Bone marrow (tissue), 2 donors: ENCODE measurements around the gene HOXC11.

Experiments used
- DNase-seq, 2 donors: peaks; one replicate each; lab custom pipeline; 2025; lab: John Stamatoyannopoulos, UW

The HOXC11 gene

DNA sequence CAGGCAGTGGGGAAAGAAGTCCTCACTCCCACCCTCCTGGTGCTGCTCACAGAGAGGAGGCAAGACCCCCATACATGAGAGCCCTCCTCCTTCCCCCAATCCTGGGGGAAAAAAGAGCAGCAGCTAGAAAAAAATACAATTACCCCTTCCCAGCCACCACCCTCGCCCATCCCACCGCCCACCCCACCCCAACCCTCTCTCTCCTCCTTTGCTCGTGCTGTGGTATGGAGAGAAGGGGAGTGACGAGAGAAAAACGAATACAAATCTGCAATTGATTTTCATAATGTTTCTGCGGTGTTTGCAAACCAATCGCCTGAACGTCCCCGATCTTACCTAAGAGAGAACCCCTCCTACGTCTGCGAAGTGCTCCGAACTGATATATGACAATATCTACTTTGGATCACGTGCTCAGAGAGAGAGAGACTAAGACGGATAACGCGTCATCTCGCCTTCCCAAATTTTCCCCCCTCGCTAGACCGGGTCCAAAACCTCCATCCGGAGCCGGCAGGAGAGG lies at the start of gene HOXC11:
Gene HOXC11 (plus strand): TSS at position 405 of the 514 bp plus-strand sequence. CDS start 116 bp downstream, outside the sequence.
- no peak for DNase-seq

DNA sequence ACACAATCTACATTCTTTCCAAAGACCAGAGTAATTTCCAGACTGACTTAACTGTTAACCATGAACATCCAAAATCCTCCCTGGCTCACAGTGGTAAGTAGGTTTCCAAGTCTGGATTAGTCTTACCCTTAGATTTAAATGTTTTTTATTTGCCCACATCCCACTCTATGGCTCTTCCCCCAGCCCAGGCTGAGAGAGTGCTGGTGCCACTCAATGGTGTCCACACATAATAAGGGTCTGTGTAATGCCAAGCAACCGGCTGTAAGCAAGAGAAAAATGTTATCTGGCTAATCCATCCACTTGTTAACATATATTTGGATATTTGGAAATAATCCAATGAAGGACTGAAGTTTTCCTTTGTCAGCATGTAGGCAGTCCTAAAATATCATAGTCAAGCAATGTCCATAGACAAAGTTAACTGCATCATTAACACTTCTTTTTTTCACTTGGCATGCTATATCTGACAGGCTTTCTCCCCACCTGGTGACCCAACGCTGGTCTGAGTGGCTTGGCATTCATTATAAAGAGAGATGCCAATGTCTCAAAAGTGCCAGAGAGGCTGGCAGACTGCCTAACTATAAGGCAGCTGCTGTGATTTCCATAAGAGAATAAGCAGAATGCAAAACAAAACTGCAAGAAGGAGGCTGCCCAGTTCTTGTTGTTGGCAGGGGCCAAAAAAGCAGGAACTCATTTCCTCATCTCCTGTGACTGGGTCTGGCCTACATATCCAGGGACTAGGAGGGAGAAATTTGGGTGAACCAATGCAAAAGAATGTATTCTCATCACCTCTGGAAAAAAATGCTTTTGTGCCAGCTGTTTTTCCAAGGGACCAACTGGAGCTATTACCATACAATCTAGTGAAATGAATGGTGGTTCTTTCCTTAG lies 48.2 kb upstream of the HOXC11 start:
- DNase-seq = no peak

DNA sequence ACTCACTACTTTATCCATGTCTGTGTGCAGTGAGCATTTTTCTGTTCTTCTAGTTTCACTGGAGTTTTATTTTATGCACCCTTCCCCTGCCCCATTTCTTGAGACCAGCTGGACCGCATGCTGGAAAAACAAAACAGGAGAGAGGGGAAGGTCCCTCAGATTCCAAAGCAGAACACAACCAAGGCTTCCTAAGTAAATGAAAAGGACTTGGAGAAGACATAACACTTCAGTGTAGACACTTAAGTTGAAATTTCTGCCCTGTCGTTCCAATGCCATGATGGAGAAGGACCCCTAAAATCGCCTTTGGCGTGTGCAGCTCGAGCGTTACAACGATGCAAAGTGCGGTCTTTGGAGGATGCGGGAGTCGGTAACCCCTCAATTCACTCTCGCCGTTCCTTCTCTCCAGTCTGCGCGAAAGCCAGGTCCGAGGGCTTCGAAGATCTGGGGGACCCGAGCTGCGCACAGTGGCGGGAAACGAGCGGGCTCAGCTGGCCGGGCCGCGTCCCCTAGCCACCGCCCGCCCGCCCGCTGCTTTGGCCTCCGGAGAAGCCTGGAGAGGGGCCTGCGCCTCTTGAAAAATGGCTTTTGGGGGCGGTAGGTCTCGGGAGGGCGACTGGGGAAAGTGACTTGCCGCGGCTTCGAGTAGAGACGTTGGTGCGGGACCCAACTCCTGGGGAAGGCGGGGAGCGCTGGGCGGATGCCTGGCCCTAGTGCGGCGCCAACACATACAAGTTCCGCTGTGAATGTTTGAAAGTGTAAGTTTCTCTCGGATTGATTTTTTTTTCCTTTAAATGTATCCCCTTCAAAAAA lies 45.5 kb upstream of the HOXC11 start:
- DNase-seq = no peak

DNA sequence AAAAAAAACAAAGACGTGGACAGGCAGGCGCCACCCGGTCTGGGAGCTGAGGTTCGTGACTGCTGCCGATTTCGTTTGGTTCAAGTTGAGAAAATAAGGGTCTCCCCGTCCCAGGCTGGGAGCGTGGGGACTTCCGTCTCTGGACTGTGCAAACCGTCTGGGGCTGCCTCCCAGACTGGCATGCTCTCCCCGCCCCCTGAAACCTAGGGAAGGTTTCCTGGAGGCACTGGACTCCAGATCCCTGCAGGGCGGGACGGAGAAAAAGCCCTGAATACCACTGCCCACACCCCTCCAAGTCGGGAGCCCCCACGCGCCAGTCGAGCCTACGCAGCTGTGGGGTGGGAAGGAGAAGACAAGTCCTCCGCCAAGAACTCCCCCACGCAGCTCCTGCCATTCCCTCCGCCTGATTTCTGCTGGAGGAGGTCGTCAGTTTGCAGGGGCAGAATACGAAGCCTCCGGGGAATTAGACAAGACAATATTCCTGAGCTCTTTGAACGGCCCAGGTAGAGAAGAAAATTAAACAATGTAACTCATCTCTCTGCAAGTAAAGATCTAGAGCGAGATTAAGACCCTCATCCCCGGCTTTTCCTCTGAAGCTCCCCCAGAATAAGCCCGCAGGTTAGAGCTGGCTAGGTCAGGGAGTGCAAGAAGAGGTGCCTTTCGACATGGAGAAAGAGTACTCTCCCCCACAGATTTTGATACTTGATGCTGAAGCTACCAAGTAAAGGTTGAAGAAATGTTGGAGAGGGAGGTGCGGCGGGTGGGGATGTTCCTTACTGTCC lies 44.7 kb upstream of the HOXC11 start:
- no peak for DNase-seq

DNA sequence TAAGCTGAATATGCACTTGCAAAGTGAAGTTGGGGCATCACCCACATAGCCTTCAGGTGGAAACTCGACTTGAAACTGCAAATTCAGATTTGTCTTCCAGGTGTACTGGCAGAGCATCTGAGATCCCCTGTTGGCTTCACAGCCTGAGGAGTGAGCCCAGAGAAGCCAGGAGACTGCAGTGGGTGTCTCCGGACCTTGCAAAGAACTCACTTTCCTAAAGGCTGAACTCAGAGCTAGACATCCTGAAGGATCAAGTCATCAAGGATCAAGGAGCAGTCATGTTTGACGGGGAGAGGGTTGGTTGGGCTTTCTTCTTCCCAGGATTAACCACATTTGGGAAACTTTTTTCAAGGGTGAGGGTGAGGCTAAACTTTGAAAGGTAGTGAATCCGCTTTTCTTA lies 43.4 kb upstream of the HOXC11 start:
- no peak for DNase-seq

DNA sequence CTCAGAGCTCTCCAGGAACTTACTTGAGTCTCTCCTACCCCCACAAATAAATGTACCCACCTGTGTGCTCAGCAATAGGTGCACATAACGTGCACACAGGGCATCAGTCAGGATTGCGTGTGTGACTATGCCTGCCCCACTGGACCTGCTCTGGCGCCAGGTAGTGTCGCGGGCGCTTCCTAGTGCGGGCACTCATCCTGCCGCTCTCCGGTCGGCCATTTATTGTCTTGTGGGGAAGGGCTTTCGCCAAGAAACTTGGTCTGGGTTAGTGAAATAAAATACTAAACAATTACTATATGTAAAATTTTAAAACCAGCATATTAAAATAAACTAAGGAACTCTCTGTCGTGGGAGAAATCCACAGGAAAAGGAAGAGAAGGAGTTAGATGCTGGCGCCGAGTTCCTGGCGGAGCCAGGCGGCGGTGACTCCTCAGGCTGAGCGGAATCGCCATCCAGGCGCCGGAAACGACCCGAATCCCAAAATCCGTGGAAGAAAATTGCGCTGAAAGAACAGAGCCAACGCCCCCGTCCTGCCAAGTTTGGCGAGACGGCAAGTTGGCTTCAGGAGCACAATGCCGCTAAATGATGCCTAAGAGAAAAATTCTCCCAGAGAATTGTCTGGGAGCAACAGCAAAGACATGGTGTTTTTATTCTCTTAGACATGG lies 42.2 kb upstream of the HOXC11 start:
- no peak for DNase-seq

DNA sequence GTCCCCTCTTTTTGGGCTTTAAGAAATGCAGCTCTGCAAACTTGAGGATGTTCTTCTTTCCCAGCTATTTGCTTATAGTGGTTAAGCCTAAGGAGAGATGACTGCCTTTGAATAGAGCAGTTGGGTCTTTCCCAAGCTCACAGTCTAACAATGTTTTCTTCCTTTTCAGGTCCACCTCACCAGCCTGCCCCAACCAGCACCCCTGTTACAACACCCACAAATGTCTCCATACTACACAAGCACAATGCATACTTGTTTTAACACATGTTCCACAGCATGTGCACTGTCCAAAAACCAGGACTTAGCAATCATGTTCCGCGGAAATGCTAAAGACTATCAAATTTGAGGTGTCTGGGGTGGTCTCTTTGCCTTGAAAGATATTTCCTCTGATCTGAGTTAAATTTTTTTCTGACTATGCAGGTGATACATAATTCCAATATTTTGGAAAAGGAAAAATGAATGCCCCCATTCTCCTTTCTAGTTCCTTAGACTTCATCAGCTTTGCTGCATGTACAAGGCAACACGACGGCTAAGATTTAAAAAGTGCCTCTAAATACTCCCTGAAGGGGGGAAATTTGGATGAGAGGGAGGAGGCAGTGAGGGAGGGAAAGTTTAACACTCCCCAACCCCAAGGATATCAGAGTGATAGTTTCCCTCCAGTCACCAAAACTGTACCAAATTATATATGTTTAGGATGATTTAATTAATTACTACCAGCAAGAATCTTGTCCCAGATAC lies 40.9 kb upstream of the HOXC11 start:
- DNase-seq = no peak

DNA sequence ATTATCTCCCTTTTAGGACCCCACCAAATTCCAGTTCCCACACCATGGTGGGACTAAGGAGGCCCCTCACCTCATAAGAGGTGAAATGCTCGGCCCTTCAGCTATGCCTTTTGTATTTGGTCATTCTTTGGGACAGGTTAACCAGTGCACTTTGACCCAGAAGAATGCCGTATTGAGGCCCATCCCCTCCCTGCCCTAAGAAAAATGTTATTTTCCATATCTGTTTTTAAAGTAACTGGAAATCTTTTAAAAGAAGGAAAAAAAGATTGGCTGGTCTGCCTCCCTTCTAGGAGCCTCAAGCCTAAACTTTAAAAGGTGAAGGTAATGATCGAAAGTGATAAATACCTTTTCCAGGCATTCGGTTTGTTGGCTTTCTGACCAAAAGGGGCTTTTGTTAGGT lies 40.0 kb upstream of the HOXC11 start:
- no peak for DNase-seq

DNA sequence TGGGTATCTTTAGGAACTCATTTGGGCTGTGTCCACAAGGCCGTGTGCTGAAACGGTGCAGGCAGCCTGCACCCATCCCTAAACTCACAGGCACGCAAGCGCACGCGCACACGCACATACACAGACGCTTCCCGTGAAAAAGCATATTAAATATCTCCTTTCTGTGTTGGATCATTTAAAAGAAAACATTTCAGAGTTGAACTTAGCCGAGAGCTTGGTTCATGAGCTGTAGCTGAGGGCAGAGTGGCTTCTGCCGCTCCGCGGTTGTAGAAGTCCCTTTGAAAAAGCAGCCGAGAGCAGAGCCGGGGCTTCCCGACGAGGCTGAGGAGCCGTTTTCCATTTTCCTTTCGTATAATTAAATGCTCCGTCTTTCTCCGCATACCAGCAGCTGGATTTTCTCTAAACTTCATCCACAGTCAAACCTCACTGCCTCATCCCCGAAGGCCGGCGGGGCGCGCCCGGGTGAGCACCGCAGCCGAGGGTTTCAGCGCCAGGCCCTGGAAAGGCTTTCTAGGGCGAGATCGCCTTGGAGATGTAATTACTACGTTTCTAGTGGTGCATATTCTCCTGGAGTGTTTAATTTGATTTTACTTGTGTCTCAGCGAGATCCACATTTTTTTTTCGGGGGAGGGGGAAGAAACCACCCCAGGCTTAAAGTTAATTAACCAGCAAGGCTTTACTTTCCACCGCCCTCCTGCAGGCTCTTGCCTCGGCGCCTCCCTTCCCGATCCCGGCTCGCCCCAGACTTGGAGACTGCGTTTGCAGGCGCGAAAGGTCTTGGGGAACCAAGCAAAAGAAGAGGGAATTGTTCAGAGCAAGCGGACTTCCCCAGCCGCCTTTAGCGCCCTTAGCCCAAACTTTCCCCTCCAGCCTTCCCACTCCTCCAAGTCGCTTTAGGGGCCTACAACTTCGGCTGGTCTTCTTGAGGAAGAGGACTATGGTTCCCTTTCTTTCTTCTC lies 37.3 kb upstream of the HOXC11 start:
- DNase-seq = no peak

DNA sequence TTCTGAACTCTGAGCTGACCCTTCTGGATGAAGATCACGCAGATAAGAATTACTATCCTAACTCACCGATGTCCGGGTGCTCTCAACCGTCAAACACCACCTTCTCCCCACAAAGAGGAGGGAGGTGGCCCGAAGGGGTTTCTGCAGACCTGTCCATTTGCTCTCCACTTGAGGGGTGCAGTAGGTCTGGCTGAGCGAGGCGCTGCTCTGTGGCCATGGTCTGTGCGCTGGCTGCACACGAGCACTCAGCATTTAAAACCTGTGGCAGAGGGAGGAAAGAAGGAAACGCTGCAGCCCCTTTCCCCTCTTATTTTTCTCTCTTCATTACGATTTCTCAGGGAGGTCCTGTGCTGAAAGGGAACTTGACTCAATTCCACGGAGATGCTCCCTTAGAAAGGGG lies 35.8 kb upstream of the HOXC11 start:
- DNase-seq = no peak

DNA sequence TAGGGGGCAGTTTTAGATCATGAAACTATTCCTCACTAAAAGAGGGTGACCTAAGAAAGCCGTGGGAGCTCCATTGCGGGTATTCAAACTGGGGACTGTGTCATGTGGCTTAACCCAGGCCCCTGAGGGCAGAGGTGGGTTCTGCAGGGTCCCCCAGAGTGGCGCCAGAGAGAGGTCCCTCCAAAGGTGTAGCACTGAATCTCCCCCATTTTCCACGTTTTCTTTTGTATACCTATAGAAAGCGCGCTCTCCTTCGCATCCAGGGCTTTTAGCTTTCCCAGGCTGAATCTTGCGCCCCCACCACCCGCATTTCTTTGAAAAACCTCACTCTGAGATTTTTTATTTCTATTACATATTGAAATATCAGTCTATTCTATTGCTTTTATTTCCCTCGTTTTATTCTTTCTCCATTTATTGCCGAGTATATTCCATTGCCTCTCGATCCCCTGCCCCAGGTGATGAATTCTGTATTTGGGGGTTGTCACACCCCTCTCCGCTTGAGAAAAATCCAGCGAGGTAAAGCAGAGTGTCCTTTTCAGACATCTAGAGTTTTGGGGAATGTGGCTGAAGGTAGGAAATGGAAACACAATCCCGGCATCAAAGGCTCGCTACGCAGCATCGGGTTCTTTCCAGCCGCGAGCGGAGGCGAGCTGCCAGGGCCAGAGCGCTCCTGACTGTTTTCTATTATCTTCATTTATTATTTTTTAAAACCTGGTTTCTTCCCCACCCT lies 35.2 kb upstream of the HOXC11 start:
- no peak for DNase-seq

DNA sequence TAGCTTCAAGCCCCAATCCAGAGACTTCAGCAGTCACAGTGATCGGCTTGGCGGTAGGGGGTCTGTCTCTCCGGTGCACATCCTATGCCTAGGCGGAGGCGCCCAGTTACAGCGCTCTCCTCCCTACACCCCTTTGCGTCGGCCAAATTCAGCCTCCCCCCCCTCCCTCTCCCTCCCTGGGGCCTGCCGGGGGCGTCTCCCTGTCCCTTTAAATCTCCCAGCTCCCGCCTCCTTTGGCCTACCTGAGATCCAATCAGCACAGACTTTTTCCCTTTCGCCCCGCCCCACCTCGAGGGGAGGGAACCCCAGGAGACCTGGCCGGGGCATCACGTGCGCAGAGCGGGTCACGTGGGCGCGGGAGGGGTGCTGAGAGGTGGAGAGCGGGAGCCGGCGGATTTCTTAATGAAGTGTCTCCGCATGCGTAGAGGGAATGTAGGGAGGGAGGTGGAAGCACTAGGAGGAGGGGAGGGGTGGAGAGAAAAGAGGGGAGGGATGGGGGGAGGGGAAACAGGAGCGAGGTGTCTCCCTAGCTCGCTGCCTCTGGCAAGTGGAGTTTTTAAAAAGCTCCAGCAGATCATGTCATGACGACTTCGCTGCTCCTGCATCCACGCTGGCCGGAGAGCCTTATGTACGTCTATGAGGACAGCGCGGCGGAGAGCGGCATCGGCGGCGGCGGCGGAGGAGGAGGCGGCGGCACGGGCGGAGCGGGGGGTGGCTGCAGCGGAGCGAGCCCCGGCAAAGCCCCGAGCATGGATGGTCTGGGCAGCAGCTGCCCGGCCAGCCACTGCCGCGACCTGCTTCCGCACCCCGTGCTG lies 34.4 kb upstream of the HOXC11 start, which contains the start of gene HOXC13:
Gene HOXC13 (plus strand): TSS at position 506 of the 815 bp plus-strand sequence. CDS start 76 bp downstream, at position 582.
- DNase-seq = no peak

DNA sequence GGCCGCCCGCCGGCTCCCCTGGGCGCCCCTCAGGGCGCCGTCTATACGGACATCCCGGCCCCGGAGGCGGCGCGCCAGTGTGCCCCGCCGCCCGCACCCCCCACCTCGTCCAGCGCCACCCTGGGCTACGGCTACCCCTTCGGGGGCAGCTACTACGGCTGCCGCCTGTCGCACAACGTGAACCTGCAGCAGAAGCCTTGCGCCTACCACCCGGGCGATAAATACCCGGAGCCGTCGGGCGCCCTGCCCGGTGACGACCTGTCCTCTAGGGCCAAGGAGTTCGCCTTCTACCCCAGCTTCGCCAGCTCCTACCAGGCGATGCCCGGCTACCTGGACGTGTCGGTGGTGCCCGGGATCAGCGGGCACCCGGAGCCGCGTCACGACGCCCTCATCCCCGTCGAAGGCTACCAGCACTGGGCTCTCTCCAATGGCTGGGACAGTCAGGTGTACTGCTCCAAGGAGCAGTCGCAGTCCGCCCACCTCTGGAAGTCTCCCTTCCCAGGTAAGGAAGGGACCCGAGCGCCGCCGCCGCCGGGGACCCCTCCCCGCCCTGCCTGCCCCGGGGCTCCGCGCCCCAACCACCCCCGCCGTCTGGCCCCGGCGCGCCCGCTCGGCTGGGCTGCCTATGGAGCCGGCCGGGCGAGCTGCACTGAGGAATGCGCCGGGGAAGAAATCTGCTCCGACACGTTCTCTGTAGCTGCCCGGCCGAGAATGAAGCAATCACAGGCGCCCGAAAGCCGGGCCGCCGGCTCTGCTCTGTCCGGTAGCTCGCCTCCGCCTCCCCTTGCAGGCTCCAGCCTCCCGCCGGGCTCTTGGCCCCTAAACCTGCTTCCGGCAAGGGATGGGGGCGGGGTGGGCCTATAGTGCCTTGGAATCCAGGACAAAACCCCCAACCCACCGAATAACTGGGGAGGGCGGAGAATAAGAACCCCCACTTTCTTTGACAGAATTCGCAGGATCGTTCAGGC lies 33.5 kb upstream of the HOXC11 start:
- no peak for DNase-seq

DNA sequence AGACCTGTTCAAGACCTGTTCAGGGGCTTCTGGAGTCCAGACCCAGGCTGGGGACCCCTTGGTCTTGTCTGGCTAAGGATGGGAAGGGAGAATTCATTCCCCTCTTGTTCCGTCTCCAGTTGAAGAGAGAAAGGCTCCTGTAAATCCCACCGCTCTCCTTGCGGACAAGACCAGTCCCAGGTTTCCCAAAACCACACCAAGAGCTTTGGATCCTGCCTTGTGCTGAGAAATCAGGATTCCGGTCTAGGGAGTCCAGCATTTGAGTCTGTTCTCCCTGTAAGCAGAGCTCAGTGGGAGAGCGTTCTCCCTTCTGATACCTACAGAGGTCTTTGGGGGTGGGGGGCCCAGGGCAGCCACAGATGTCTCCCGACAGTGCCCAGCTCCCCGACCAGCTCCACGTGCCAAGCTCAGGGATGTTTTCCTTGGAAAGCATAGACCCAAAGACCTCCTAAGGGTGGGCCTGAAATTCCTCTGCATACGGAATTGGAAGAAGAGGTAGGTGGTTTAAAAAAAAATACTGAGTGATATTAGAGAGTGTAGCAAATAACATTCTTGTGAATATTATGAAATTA lies 32.4 kb upstream of the HOXC11 start:
- no peak for DNase-seq

DNA sequence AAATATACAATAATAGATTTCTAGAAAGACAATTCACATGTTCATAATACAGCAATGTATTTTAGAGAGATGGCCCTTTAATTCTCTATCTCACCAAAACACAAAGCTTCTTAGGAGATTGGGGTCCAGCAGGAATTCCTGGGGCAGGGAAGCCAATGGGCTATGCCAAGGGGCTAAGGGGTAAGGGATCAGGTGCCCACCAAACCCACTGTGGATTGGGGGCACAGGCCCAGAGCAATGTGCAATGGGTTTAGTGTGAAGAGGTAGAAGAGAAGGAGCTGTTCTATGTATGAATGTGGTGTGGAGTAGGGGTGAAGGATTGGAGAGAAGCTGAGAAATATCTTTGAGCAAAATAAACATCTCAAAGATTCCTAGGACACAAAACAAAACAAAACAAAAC lies 31.7 kb upstream of the HOXC11 start:
- no peak for DNase-seq

DNA sequence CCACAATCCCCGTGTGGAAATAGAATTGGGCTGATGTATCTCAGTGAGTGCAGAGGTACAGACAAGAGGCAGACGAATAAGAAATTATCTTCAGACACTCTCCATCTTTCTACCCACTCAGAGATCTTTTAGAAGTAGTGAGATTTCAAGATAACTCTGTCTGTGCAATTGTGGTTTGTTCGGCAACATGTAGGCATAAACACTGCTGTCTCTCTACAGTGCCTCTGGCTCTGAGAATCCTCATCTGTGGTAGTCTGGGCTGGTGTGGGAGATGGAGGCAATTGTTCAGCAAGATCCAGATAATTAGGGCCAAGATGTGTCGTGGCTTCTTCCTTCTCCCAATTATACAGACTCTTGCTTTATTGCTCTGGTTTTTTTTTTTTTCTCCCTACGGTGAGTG lies 31.2 kb upstream of the HOXC11 start:
- no peak for DNase-seq
